Measurements from ENCODE around the gene NTF3.

- TF ChIP-seq BACH1 (IDR thresholded peaks at IDR 0.05; ENCODE audit: low read length) (no peak), CTCF (IDR thresholded peaks at IDR 0.05; ENCODE audit: control extremely low read depth in 1 of 3, insufficient read depth in 1 of 3, low read depth in 1 of 3, low read length in 3 of 3) (no peak), RFX5 (IDR thresholded peaks at IDR 0.05; ENCODE audit: borderline replicate concordance, low read depth, low read length) (no peak), SRF (IDR thresholded peaks at IDR 0.05; ENCODE audit: low read depth, low read length) (no peak)
These were observed 41.3 kb downstream of the NTF3 start for GRCh38 chr12:5473076-5473782.
